Stimulated activated CD4-positive, alpha-beta T cell treated with anti-CD3 and anti-CD28 coated beads, Interleukin-1b, Interleukin-23, amount 100 ng/mL, for 1 hour (primary cell): ENCODE results near the gene KIF1A.

Experiments used
- DNase-seq, 2 donors: peaks; one replicate each; pipeline ENCODE4 v3.0.0-alpha.2; 2020; ENCODE audit warnings: low read depth in 2 of 2

KIF1A gene

GRCh38 chr2:240819126-240819857 lies 727 bp downstream of the KIF1A start:
- no peak for DNase-seq

- DNase-seq: no peak
Measured at GRCh38 chr2:240818293-240819125, 1.5 kb downstream of the KIF1A start.

GRCh38 chr2:240817496-240818292 lies 2.3 kb downstream of the KIF1A start:
- DNase-seq: no peak

GRCh38 chr2:240816584-240817495 lies 3.2 kb downstream of the KIF1A start:
- DNase-seq: no peak

GRCh38 chr2:240815761-240816583 lies 4.0 kb downstream of the KIF1A start:
- no peak for DNase-seq

GRCh38 chr2:240814946-240815760 lies 4.9 kb downstream of the KIF1A start:
- no peak for DNase-seq

- no peak for DNase-seq
Measured at GRCh38 chr2:240814280-240814679, 5.7 kb downstream of the KIF1A start.

GRCh38 chr2:240813231-240813921 lies 6.6 kb downstream of the KIF1A start:
- no peak for DNase-seq

GRCh38 chr2:240812721-240813120 lies 7.3 kb downstream of the KIF1A start:
- no peak for DNase-seq

- no peak for DNase-seq
Measured at GRCh38 chr2:240812301-240812680, 7.7 kb downstream of the KIF1A start.

GRCh38 chr2:240811346-240812300 lies 8.4 kb downstream of the KIF1A start:
- DNase-seq: no peak

GRCh38 chr2:240810621-240811020 lies 9.4 kb downstream of the KIF1A start:
- DNase-seq: no peak

GRCh38 chr2:240810199-240810598 lies 9.8 kb downstream of the KIF1A start:
- no peak for DNase-seq

- no peak for DNase-seq
Measured at GRCh38 chr2:240809276-240809675, 10.7 kb downstream of the KIF1A start.

GRCh38 chr2:240806459-240806858 lies 13.6 kb downstream of the KIF1A start:
- DNase-seq: no peak

GRCh38 chr2:240806006-240806405 lies 14.0 kb downstream of the KIF1A start:
- no peak for DNase-seq

GRCh38 chr2:240803191-240803590 lies 16.8 kb downstream of the KIF1A start:
- DNase-seq: no peak
